CD8-positive, alpha-beta memory T cell (primary cell): ENCODE results near the gene ADGRB2. TPM values are rescaled to one million over a fixed set of nuclear protein-coding genes. Genes with fewer than 3 reads are reported as not detected.

Source experiments
- CTCF ChIA-PET: fragments of 350-600 bp; sonication (Branson Sonifier 250); formaldehyde crosslinking; loops from one replicate; lab custom pipeline; 2021; ENCODE audit warnings: antibody characterized with exemption; lab: Charles Lee
- POLR2A ChIA-PET: fragments of 350-600 bp; sonication (Branson Sonifier 250); formaldehyde crosslinking; loops from one replicate; lab custom pipeline; 2021; ENCODE audit warnings: antibody characterized with exemption; lab: Charles Lee
- DNase-seq, 5 donors: peaks; one replicate each; pipeline versions ENCODE4 v3.0.0 to v3.0.0-alpha.2; 2020 to 2022; ENCODE audit warnings: mixed read lengths in 1 of 5
- H3K27ac ChIP-seq: one replicate; pipeline ENCODE4 v1.7.0; 2013; ENCODE audit warnings: low read depth, mild to moderate bottlenecking, low read length, moderate library complexity
- H3K27me3 ChIP-seq: 2 replicates; pipeline ENCODE4 v1.7.0; 2013; ENCODE audit warnings: low read length, mild to moderate bottlenecking; ENCODE audit not compliant: insufficient read depth, poor library complexity, severe bottlenecking
- H3K36me3 ChIP-seq: 2 replicates; pipeline ENCODE4 v1.7.0; 2013; ENCODE audit warnings: mild to moderate bottlenecking, low read length, moderate library complexity; ENCODE audit not compliant: insufficient read depth
- H3K4me1 ChIP-seq: 2 replicates; pipeline ENCODE4 v1.7.0; 2013; ENCODE audit warnings: mild to moderate bottlenecking, low read length, moderate library complexity; ENCODE audit not compliant: insufficient read depth
- H3K4me3 ChIP-seq: 2 replicates; pipeline ENCODE4 v1.7.0; 2013; ENCODE audit warnings: mild to moderate bottlenecking, low read length
- H3K9me3 ChIP-seq: 2 replicates; pipeline ENCODE4 v1.7.0; 2013; ENCODE audit warnings: mild to moderate bottlenecking, low read length
- H3K27ac Mint-ChIP-seq, 8 donors: one replicate each; pipeline ENCODE4 v1.8.0; 2020 to 2021; ENCODE audit warnings: mixed read lengths in 8 of 8, mild to moderate bottlenecking in 6 of 8, inconsistent platforms in 3 of 8, moderate library complexity in 3 of 8
- H3K27me3 Mint-ChIP-seq, 2 donors: one replicate each; pipeline ENCODE4 v1.8.0; 2020 to 2021; ENCODE audit warnings: mixed read lengths in 2 of 2, mild to moderate bottlenecking in 1 of 2, moderate library complexity in 1 of 2
- H3K36me3 Mint-ChIP-seq, 3 donors: one replicate each; pipeline ENCODE4 v1.8.0; 2020 to 2021; ENCODE audit warnings: mixed read lengths in 3 of 3, inconsistent platforms in 1 of 3, mild to moderate bottlenecking in 1 of 3
- H3K4me1 Mint-ChIP-seq, 3 donors: one replicate each; pipeline ENCODE4 v1.8.0; 2020 to 2021; ENCODE audit warnings: mixed read lengths in 3 of 3, inconsistent platforms in 1 of 3, mild to moderate bottlenecking in 1 of 3
- H3K4me3 Mint-ChIP-seq, 7 donors: one replicate each; pipeline ENCODE4 v1.8.0; 2020 to 2021; ENCODE audit warnings: mixed read lengths in 7 of 7, mild to moderate bottlenecking in 6 of 7, moderate library complexity in 4 of 7, inconsistent platforms in 2 of 7
- H3K9me3 Mint-ChIP-seq, 5 donors: one replicate each; pipeline ENCODE4 v1.8.0; 2020 to 2022; ENCODE audit warnings: mixed read lengths in 5 of 5, mild to moderate bottlenecking in 3 of 5, moderate library complexity in 2 of 5, inconsistent platforms in 1 of 5
- polyA plus RNA-seq: library from polyadenylated mRNA; unstranded; fragments of 300-500 nt; fragmentation: Illumina TruSeq; gene quantifications from one replicate; pipeline ENCODE4 v1.2.3, GENCODE V29; 2021
- total RNA-seq, 2 experiments: library from RNA; stranded (reverse); gene quantifications; one replicate each; pipeline ENCODE4 v1.2.3, GENCODE V29; 2021

Gene ADGRB2
- total and polyA plus RNA-seq, 3 experiments from 2014 or later = 0.24 to 0.57 (median 0.35) TPM

- H3K4me3 ChIP-seq = no peak overlapping the region
- ChIA-PET CTCF (interaction anchor here (1.0 kb wide), 1 partner anchor 21 kb away, joined by 5 read pairs; the partner anchor contains the start of gene ADGRB2), POLR2A (no interaction called here)
- H3K27ac ChIP-seq = no peak overlapping the region
- no peaks in the 10 kb centered on the region for H3K36me3 ChIP-seq
- H3K4me1 ChIP-seq = peaks cover 6% of the 10 kb centered on the region
- H3K27me3 Mint-ChIP-seq = peaks cover 0 to 5% of the 10 kb centered on the region in 2 donors
- peaks cover 7 to 13% (median 10%) of the 10 kb centered on the region in 3 donors for H3K4me1 Mint-ChIP-seq
- H3K27me3 ChIP-seq = no peaks in the 10 kb centered on the region
- no peaks in the 10 kb centered on the region for H3K9me3 Mint-ChIP-seq
- H3K36me3 Mint-ChIP-seq = no peaks in the 10 kb centered on the region
- H3K27ac Mint-ChIP-seq = peak overlapping the region in 3 of 8 donors; percentile 3 to 88 (median 21)
- peak in 1 of 5 donors; percentile 9 for DNase-seq
- peak overlapping the region in 1 of 7 donors; percentile 45 for H3K4me3 Mint-ChIP-seq
- H3K9me3 ChIP-seq = no peaks in the 10 kb centered on the region
These were observed 20.3 kb upstream of the ADGRB2 start for GRCh38 chr1:31784356-31785019.

GRCh38 chr1:31783846-31784245, 19.7 kb upstream of the ADGRB2 start:
- no peaks in the 10 kb centered on the region for H3K9me3 ChIP-seq
- Mint-ChIP-seq H3K4me3 (no peak overlapping the region), H3K4me1 (peaks cover 7 to 10% (median 10%) of the 10 kb centered on the region in 3 donors), H3K27ac (no peak overlapping the region), H3K27me3 (peaks cover 0 to 5% of the 10 kb centered on the region in 2 donors), H3K36me3 (no peaks in the 10 kb centered on the region), H3K9me3 (no peaks in the 10 kb centered on the region)
- H3K4me1 ChIP-seq = peaks cover 6% of the 10 kb centered on the region
- no peaks in the 10 kb centered on the region for H3K27me3 ChIP-seq
- DNase-seq = peak in 1 of 5 donors; percentile 18
- ChIA-PET POLR2A (no interaction called here), CTCF (no interaction called here)
- no peak overlapping the region for H3K4me3 ChIP-seq
- H3K36me3 ChIP-seq = no peaks in the 10 kb centered on the region
- H3K27ac ChIP-seq = no peak overlapping the region

- no peaks in the 10 kb centered on the region for H3K36me3 ChIP-seq
- H3K27me3 ChIP-seq = no peaks in the 10 kb centered on the region
- DNase-seq = peak in 1 of 5 donors; percentile 25
- H3K4me3 ChIP-seq = no peak overlapping the region
- peaks cover 2 to 5% (median 3%) of the 10 kb centered on the region in 3 donors for H3K4me1 Mint-ChIP-seq
- H3K4me1 ChIP-seq = peaks cover 1% of the 10 kb centered on the region
- no peak overlapping the region for H3K27ac ChIP-seq
- peak overlapping the region in 1 of 7 donors; percentile 5 for H3K4me3 Mint-ChIP-seq
- no peaks in the 10 kb centered on the region for H3K36me3 Mint-ChIP-seq
- ChIA-PET CTCF (no interaction called here), POLR2A (interaction anchor here (0.9 kb wide), 1 partner anchor 325 kb away, joined by 3 read pairs; the partner anchor contains the start of gene KPNA6)
- peak overlapping the region in 2 of 8 donors; percentile 19 to 39 for H3K27ac Mint-ChIP-seq
- no peaks in the 10 kb centered on the region for H3K9me3 Mint-ChIP-seq
- H3K9me3 ChIP-seq = no peaks in the 10 kb centered on the region
- peaks cover 0 to 11% of the 10 kb centered on the region in 2 donors for H3K27me3 Mint-ChIP-seq
These were observed 18.6 kb upstream of the ADGRB2 start for GRCh38 chr1:31782421-31783410.

- Histone ChIP-seq H3K4me3 (no peak overlapping the region), H3K36me3 (no peaks in the 10 kb centered on the region), H3K4me1 (no peaks in the 10 kb centered on the region), H3K27ac (no peak overlapping the region), H3K27me3 (peaks cover 4% of the 10 kb centered on the region), H3K9me3 (no peaks in the 10 kb centered on the region)
- ChIA-PET POLR2A (no interaction called here), CTCF (no interaction called here)
- Mint-ChIP-seq H3K4me3 (no peak overlapping the region), H3K36me3 (no peaks in the 10 kb centered on the region), H3K4me1 (peaks cover 0 to under 1% (median 0%) of the 10 kb centered on the region in 3 donors), H3K27me3 (peaks cover 6 to 17% of the 10 kb centered on the region in 2 donors), H3K27ac (peak overlapping the region in 4 of 8 donors; percentile 11 to 47 (median 30)), H3K9me3 (peaks cover 0 to 2% (median 0%) of the 10 kb centered on the region in 5 donors)
- no peak for DNase-seq
These were observed 17.7 kb upstream of the ADGRB2 start for GRCh38 chr1:31781756-31782371.

- Histone ChIP-seq H3K27me3 (peaks cover 6% of the 10 kb centered on the region), H3K9me3 (no peaks in the 10 kb centered on the region), H3K36me3 (no peaks in the 10 kb centered on the region), H3K4me1 (no peaks in the 10 kb centered on the region), H3K4me3 (no peak overlapping the region), H3K27ac (peak overlapping the region; percentile 31)
- ChIA-PET CTCF (no interaction called here), POLR2A (no interaction called here)
- Mint-ChIP-seq H3K36me3 (no peaks in the 10 kb centered on the region), H3K4me1 (no peaks in the 10 kb centered on the region), H3K27ac (peak overlapping the region in 3 of 8 donors; percentile 11 to 47 (median 26)), H3K9me3 (peaks cover 0 to 2% (median 0%) of the 10 kb centered on the region in 5 donors), H3K4me3 (no peak overlapping the region), H3K27me3 (peaks cover 13 to 24% of the 10 kb centered on the region in 2 donors)
- DNase-seq = no peak
These were observed 17.1 kb upstream of the ADGRB2 start for GRCh38 chr1:31781138-31781755.

- peaks cover 6% of the 10 kb centered on the region for H3K27me3 ChIP-seq
- Mint-ChIP-seq H3K9me3 (peaks cover 0 to 2% (median 0%) of the 10 kb centered on the region in 5 donors), H3K36me3 (no peaks in the 10 kb centered on the region), H3K27ac (no peak overlapping the region), H3K4me1 (no peaks in the 10 kb centered on the region), H3K4me3 (no peak overlapping the region), H3K27me3 (peaks cover 16 to 27% of the 10 kb centered on the region in 2 donors)
- H3K27ac ChIP-seq = peak overlapping the region; percentile 31
- POLR2A ChIA-PET = no interaction called here
- no peaks in the 10 kb centered on the region for H3K36me3 ChIP-seq
- H3K9me3 ChIP-seq = no peaks in the 10 kb centered on the region
- no peaks in the 10 kb centered on the region for H3K4me1 ChIP-seq
- CTCF ChIA-PET = interaction anchor here (1.3 to 1.4 kb wide), 2 partner anchors 9 to 16 kb away, joined by 5 read pairs; partner anchors contain the start of gene ADGRB2
- no peak for DNase-seq
- no peak overlapping the region for H3K4me3 ChIP-seq
These were observed 16.5 kb upstream of the ADGRB2 start for GRCh38 chr1:31780632-31781031.

GRCh38 chr1:31779687-31780086, 15.5 kb upstream of the ADGRB2 start:
- H3K9me3 ChIP-seq = no peaks in the 10 kb centered on the region
- Mint-ChIP-seq H3K36me3 (no peaks in the 10 kb centered on the region), H3K27me3 (peaks cover 18 to 33% of the 10 kb centered on the region in 2 donors), H3K27ac (no peak overlapping the region), H3K4me3 (no peak overlapping the region), H3K9me3 (peaks cover 0 to 2% (median 0%) of the 10 kb centered on the region in 5 donors), H3K4me1 (no peaks in the 10 kb centered on the region)
- H3K4me1 ChIP-seq = no peaks in the 10 kb centered on the region
- H3K27ac ChIP-seq = no peak overlapping the region
- no peak overlapping the region for H3K4me3 ChIP-seq
- no peaks in the 10 kb centered on the region for H3K36me3 ChIP-seq
- CTCF ChIA-PET = interaction anchor here (1.3 to 1.5 kb wide), 3 partner anchors 10 to 17 kb away, joined by 5 read pairs; partner anchors contain the start of gene ADGRB2
- peaks cover 6% of the 10 kb centered on the region for H3K27me3 ChIP-seq
- POLR2A ChIA-PET = no interaction called here
- no peak for DNase-seq
